Neural progenitor cell (in vitro differentiated cells): ENCODE measurements around the gene SAMD13. TPM values are rescaled to one million over a fixed set of nuclear protein-coding genes. Genes with fewer than 3 reads are reported as not detected.

Experiments
- DNase-seq: peaks from one replicate; pipeline ENCODE4 v3.0.0-alpha.2; 2016; ENCODE audit warnings: low spot score
- H2AFZ ChIP-seq: fragments of 200-600 bp; sonication (generic); replicated peaks from 2 replicates; pipeline ENCODE4 v1.6.1; 2016; ENCODE audit warnings: antibody characterized with exemption
- H3F3A ChIP-seq: fragments of 200-600 bp; sonication (generic); 2 replicates; pipeline ENCODE4 v1.6.1; 2016; ENCODE audit warnings: antibody characterized with exemption, low read depth
- H3K27ac ChIP-seq: fragments of 200-600 bp; sonication (generic); 2 replicates; pipeline ENCODE4 v1.5.1; 2016; ENCODE audit warnings: mild to moderate bottlenecking
- H3K27me3 ChIP-seq: fragments of 200-600 bp; sonication (generic); 2 replicates; pipeline ENCODE4 v1.6.1; 2016; ENCODE audit warnings: mild to moderate bottlenecking, moderate library complexity
- H3K36me3 ChIP-seq: fragments of 200-600 bp; sonication (generic); 2 replicates; pipeline ENCODE4 v1.5.1; 2016
- H3K4me1 ChIP-seq: fragments of 200-600 bp; sonication (generic); 2 replicates; pipeline ENCODE4 v1.6.1; 2016; ENCODE audit warnings: mixed run types
- H3K4me2 ChIP-seq: fragments of 200-600 bp; sonication (generic); 2 replicates; pipeline ENCODE4 v1.6.1; 2016
- H3K4me3 ChIP-seq: fragments of 200-600 bp; sonication (generic); 2 replicates; pipeline ENCODE4 v1.5.1; 2016
- H3K79me2 ChIP-seq: fragments of 200-600 bp; sonication (generic); 2 replicates; pipeline ENCODE4 v1.6.1; 2016; ENCODE audit warnings: low read depth
- H3K9ac ChIP-seq: fragments of 200-600 bp; sonication (generic); 2 replicates; pipeline ENCODE4 v1.6.1; 2016
- H3K9me3 ChIP-seq: fragments of 200-600 bp; sonication (generic); 2 replicates; pipeline ENCODE4 v1.5.1; 2016; ENCODE audit warnings: low read depth
- H4K20me1 ChIP-seq: fragments of 200-600 bp; sonication (generic); 2 replicates; pipeline ENCODE4 v1.6.1; 2016; ENCODE audit warnings: low read depth
- H3K27ac Mint-ChIP-seq: 3 replicates; pipeline ENCODE4 v1.8.0; 2021; ENCODE audit warnings: mixed read lengths
- H3K27me3 Mint-ChIP-seq: 2 replicates; pipeline ENCODE4 v1.8.0; 2022; ENCODE audit warnings: low read depth, mild to moderate bottlenecking, inconsistent platforms, moderate library complexity, mixed read lengths; ENCODE audit not compliant: insufficient read depth
- H3K36me3 Mint-ChIP-seq: 3 replicates; pipeline ENCODE4 v1.8.0; 2021; ENCODE audit warnings: mixed read lengths
- H3K4me1 Mint-ChIP-seq: 3 replicates; pipeline ENCODE4 v1.8.0; 2021; ENCODE audit warnings: mixed read lengths
- H3K4me3 Mint-ChIP-seq: 3 replicates; pipeline ENCODE4 v1.8.0; 2021; ENCODE audit warnings: mild to moderate bottlenecking, moderate library complexity, mixed read lengths
- H3K9me3 Mint-ChIP-seq: 3 replicates; pipeline ENCODE4 v1.8.0; 2020; ENCODE audit warnings: mixed read lengths
- EZH2 ChIP-seq: fragments of 200-600 bp; sonication (generic); IDR thresholded peaks from 2 replicates; pipeline ENCODE4 v1.6.1; 2017; ENCODE audit warnings: antibody characterized with exemption, mild to moderate bottlenecking, moderate library complexity
- EZH2phosphoT487 ChIP-seq: fragments of 200-600 bp; sonication (generic); IDR thresholded peaks from 2 replicates; pipeline ENCODE4 v1.6.1; 2017; ENCODE audit warnings: antibody characterized with exemption
- total RNA-seq: library from RNA; depleted of rRNA; stranded (reverse); fragments of >200 nt; gene quantifications from 2 replicates; pipeline ENCODE4 v1.2.3, GENCODE V29; 2015; ENCODE audit warnings: low replicate concordance
- TF ChIP-seq, protein P1 (sequence below): fragments of 200-600 bp; sonication (generic); IDR thresholded peaks from 2 replicates; pipeline ENCODE4 v1.5.1; 2017; ENCODE audit warnings: antibody characterized with exemption, mild to moderate bottlenecking

Gene SAMD13
- total RNA-seq, 1 donor from 2014 or later: 5.6 TPM

DNA sequence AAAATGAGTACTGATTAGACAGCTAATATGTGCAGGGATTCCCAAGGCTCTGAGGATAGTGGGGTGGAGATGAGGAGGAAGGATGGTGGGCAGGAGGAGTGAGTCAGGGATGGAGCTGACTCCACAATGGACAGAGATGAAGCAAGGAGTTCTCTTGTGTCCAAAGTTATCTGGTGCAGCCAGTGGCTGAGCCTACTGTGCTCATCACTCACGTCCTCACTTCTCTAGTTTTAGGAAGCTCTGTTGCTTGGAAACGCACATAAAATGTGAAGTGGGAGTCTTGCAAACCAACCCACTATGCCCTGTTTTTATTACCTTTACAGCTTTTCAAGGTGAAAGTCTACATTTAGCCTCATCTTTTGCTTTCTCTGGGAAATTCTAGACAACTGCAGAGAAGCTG lies 36.5 kb upstream of the SAMD13 start:
- Mint-ChIP-seq H3K4me3 (no peak overlapping the region), H3K27me3 (peaks cover 3% of the 10 kb centered on the region), H3K4me1 (peaks cover 16% of the 10 kb centered on the region), H3K27ac (no peak overlapping the region), H3K9me3 (peaks cover 2% of the 10 kb centered on the region), H3K36me3 (no peaks in the 10 kb centered on the region)
- H3F3A ChIP-seq: no peaks in the 10 kb centered on the region
- no peak overlapping the region for H3K9ac ChIP-seq
- no peaks in the 10 kb centered on the region for H3K79me2 ChIP-seq
- TF ChIP-seq, protein P1, sequence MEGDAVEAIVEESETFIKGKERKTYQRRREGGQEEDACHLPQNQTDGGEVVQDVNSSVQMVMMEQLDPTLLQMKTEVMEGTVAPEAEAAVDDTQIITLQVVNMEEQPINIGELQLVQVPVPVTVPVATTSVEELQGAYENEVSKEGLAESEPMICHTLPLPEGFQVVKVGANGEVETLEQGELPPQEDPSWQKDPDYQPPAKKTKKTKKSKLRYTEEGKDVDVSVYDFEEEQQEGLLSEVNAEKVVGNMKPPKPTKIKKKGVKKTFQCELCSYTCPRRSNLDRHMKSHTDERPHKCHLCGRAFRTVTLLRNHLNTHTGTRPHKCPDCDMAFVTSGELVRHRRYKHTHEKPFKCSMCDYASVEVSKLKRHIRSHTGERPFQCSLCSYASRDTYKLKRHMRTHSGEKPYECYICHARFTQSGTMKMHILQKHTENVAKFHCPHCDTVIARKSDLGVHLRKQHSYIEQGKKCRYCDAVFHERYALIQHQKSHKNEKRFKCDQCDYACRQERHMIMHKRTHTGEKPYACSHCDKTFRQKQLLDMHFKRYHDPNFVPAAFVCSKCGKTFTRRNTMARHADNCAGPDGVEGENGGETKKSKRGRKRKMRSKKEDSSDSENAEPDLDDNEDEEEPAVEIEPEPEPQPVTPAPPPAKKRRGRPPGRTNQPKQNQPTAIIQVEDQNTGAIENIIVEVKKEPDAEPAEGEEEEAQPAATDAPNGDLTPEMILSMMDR: no peak
- TF ChIP-seq EZH2phosphoT487 (no peak), EZH2 (no peak)
- no peak overlapping the region for H3K4me2 ChIP-seq
- H3K9me3 ChIP-seq: no peaks in the 10 kb centered on the region
- DNase-seq: no peak
- H2AFZ ChIP-seq: no peak overlapping the region
- no peak overlapping the region for H3K27ac ChIP-seq
- H3K4me3 ChIP-seq: no peak overlapping the region
- no peaks in the 10 kb centered on the region for H3K4me1 ChIP-seq
- H3K27me3 ChIP-seq: no peaks in the 10 kb centered on the region
- H3K36me3 ChIP-seq: no peaks in the 10 kb centered on the region
- no peaks in the 10 kb centered on the region for H4K20me1 ChIP-seq

DNA sequence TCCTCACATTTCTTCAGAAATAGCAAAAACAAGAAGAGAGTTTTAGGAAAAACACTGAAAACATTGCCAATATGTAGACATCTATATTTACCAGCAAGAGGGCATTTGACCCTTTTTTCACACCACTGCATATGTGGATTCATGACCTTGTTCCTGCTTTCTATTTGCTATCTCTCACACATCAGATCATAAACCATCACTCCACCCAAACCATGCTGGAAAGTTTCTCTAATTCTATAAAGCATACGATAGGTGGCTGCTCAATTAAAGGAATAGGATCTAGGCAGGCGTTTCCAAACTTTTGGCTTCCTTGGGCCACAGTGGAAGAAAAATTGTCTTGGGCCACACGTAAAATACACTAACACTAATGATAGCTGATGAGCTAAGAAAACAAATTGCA lies 35.6 kb upstream of the SAMD13 start:
- H3K9ac ChIP-seq: no peak overlapping the region
- Mint-ChIP-seq H3K9me3 (peaks cover 3% of the 10 kb centered on the region), H3K27ac (no peak overlapping the region), H3K4me3 (no peak overlapping the region), H3K27me3 (peaks cover 4% of the 10 kb centered on the region), H3K36me3 (no peaks in the 10 kb centered on the region), H3K4me1 (peaks cover 19% of the 10 kb centered on the region)
- H4K20me1 ChIP-seq: no peaks in the 10 kb centered on the region
- TF ChIP-seq, protein P1: no peak
- TF ChIP-seq EZH2 (no peak), EZH2phosphoT487 (no peak)
- H2AFZ ChIP-seq: no peak overlapping the region
- H3F3A ChIP-seq: no peaks in the 10 kb centered on the region
- H3K36me3 ChIP-seq: no peaks in the 10 kb centered on the region
- no peak for DNase-seq
- no peaks in the 10 kb centered on the region for H3K9me3 ChIP-seq
- H3K4me3 ChIP-seq: no peak overlapping the region
- no peaks in the 10 kb centered on the region for H3K27me3 ChIP-seq
- no peak overlapping the region for H3K4me2 ChIP-seq
- H3K27ac ChIP-seq: no peak overlapping the region
- H3K4me1 ChIP-seq: no peaks in the 10 kb centered on the region
- no peaks in the 10 kb centered on the region for H3K79me2 ChIP-seq

DNA sequence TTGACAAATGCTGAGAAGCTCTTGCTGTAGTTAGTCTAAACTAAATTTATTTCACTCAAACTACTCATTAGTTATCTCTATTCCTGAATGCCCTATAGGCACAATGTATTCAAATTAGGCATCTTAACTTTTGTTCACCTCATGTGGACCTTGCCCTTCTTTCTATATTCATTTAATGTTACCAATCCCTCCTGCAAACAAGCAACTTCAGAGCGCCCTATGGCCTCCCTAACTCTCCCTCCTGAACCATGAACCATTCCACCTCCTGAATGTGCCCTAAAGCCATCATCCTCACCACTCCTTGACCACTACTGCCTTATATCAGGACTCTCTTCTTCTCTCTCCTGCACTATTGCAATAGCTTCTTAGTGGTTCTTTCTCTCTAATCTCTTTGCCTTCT lies 34.8 kb upstream of the SAMD13 start:
- H3K36me3 ChIP-seq: no peaks in the 10 kb centered on the region
- no peaks in the 10 kb centered on the region for H3K79me2 ChIP-seq
- TF ChIP-seq EZH2 (no peak), EZH2phosphoT487 (no peak)
- TF ChIP-seq, protein P1: no peak
- no peak overlapping the region for H3K27ac Mint-ChIP-seq
- H3F3A ChIP-seq: peaks cover 8% of the 10 kb centered on the region
- H3K4me3 Mint-ChIP-seq: no peak overlapping the region
- H3K9ac ChIP-seq: no peak overlapping the region
- peaks cover 3% of the 10 kb centered on the region for H3K9me3 Mint-ChIP-seq
- H4K20me1 ChIP-seq: no peaks in the 10 kb centered on the region
- no peak overlapping the region for H3K4me2 ChIP-seq
- H3K4me1 ChIP-seq: peaks cover 8% of the 10 kb centered on the region
- no peak overlapping the region for H3K27ac ChIP-seq
- H3K9me3 ChIP-seq: no peaks in the 10 kb centered on the region
- no peaks in the 10 kb centered on the region for H3K27me3 ChIP-seq
- peaks cover 5% of the 10 kb centered on the region for H3K27me3 Mint-ChIP-seq
- H3K4me1 Mint-ChIP-seq: peaks cover 28% of the 10 kb centered on the region
- no peak overlapping the region for H2AFZ ChIP-seq
- DNase-seq: no peak
- no peaks in the 10 kb centered on the region for H3K36me3 Mint-ChIP-seq
- no peak overlapping the region for H3K4me3 ChIP-seq
